CD4-positive, alpha-beta T cell (primary cell): ENCODE measurements around the gene MYL3. TPM values are rescaled to one million over a fixed set of nuclear protein-coding genes. Genes with fewer than 3 reads are reported as not detected.

Source experiments
- ATAC-seq: fragments of 200-7000 bp; cut with Tn5 transposase; one replicate; pipeline ENCODE4 v1.10.0; 2022; ENCODE audit warnings: mild to moderate bottlenecking; ENCODE audit not compliant: poor library complexity
- CTCF ChIA-PET: fragments of 350-600 bp; sonication (Branson Sonifier 250); formaldehyde crosslinking; loops from one replicate; lab custom pipeline; 2021; ENCODE audit warnings: antibody characterized with exemption, inconsistent platforms; lab: Charles Lee
- POLR2A ChIA-PET: fragments of 350-600 bp; sonication (Branson Sonifier 250); formaldehyde crosslinking; loops from one replicate; lab custom pipeline; 2021; ENCODE audit warnings: antibody characterized with exemption, inconsistent platforms; lab: Charles Lee
- DNase-seq, 14 experiments: peaks; one replicate each; pipeline ENCODE4 v3.0.0-alpha.2; 2013 to 2020; ENCODE audit warnings: mixed read lengths in 2 of 14
- H3K27ac ChIP-seq, 2 donors: one replicate each; pipeline versions ENCODE4 v1.5.1 to v1.7.0; 2013; ENCODE audit warnings: low read length in 2 of 2, low read depth in 1 of 2, mild to moderate bottlenecking in 1 of 2
- H3K27me3 ChIP-seq, 2 experiments: 1 replicate in 1 of 2; 2 replicates in 1 of 2; pipeline versions ENCODE4 v1.6.1 to v1.7.0; 2013; ENCODE audit warnings: low read length in 2 of 2, control low read depth in 1 of 2, mild to moderate bottlenecking in 1 of 2, moderate library complexity in 1 of 2; ENCODE audit not compliant: insufficient read depth in 2 of 2, control insufficient read depth in 1 of 2
- H3K36me3 ChIP-seq: one replicate; pipeline ENCODE4 v1.6.1; 2013; ENCODE audit warnings: low read length, control low read depth; ENCODE audit not compliant: insufficient read depth
- H3K4me1 ChIP-seq: one replicate; pipeline ENCODE4 v1.6.1; 2013; ENCODE audit warnings: low read length, control low read depth; ENCODE audit not compliant: insufficient read depth
- H3K4me3 ChIP-seq: one replicate; pipeline ENCODE4 v1.5.1; 2013; ENCODE audit warnings: mild to moderate bottlenecking, low read length, moderate library complexity
- H3K9me3 ChIP-seq, 2 experiments: 1 replicate in 1 of 2; 2 replicates in 1 of 2; pipeline versions ENCODE4 v1.6.1 to v1.7.0; 2013; ENCODE audit warnings: low read length in 2 of 2, mild to moderate bottlenecking in 2 of 2, control low read depth in 1 of 2, moderate library complexity in 1 of 2; ENCODE audit not compliant: control insufficient read depth in 1 of 2, insufficient read depth in 1 of 2
- H3K27ac Mint-ChIP-seq: one replicate; pipeline ENCODE4 v1.8.0; 2020; ENCODE audit warnings: mixed read lengths
- H3K27me3 Mint-ChIP-seq: one replicate; pipeline ENCODE4 v1.8.0; 2021; ENCODE audit warnings: mixed read lengths
- H3K36me3 Mint-ChIP-seq: one replicate; pipeline ENCODE4 v1.8.0; 2021; ENCODE audit warnings: low read depth, mixed read lengths
- H3K4me1 Mint-ChIP-seq: one replicate; pipeline ENCODE4 v1.8.0; 2021; ENCODE audit warnings: low read depth, mixed read lengths
- H3K4me3 Mint-ChIP-seq: one replicate; pipeline ENCODE4 v1.8.0; 2020; ENCODE audit warnings: mild to moderate bottlenecking, mixed read lengths
- H3K9me3 Mint-ChIP-seq: one replicate; pipeline ENCODE4 v1.8.0; 2020; ENCODE audit warnings: mixed read lengths
- intact Hi-C, 2 experiments: fragments of 100-400 bp; cut with DNase I in 1 of 2; cut with micrococcal nuclease in 1 of 2; formaldehyde crosslinking; loops; one replicate each; pipeline versions ENCODE4 v1.15.1 to v1.9.0; 2023 to 2025; cut with DNase I, micrococcal nuclease
- total RNA-seq, 174 experiments: library from RNA in 2 of 174; stranded (reverse) in 2 of 174; gene quantifications; one replicate each; pipeline ENCODE4 v1.2.3 and lab custom pipeline; 2021 to 2026
- TF ChIP-seq, protein P1 (sequence below): fragments of 200-600 bp; IDR thresholded peaks from one replicate; pipeline ENCODE4 v1.8.0; 2022; ENCODE audit warnings: antibody characterized with exemption, mild to moderate bottlenecking

The MYL3 gene
- total RNA-seq, 2 experiments from 2014 or later, result not detected

GRCh38 chr3:46894256-46894655 lies 31.0 kb upstream of the MYL3 start:
- POLR2A ChIA-PET, result interaction anchor here (0.6 kb wide), 1 partner anchor 1822 kb away, joined by 3 read pairs; no protein-coding TSS in a partner anchor
- Histone ChIP-seq H3K27ac (no peak overlapping the region), H3K4me3 (no peak overlapping the region), H3K4me1 (peaks cover 18% of the 10 kb centered on the region), H3K9me3 (no peaks in the 10 kb centered on the region), H3K27me3 (peaks cover 42 to 43% of the 10 kb centered on the region in 2 experiments), H3K36me3 (no peaks in the 10 kb centered on the region)
- TF ChIP-seq, protein P1, sequence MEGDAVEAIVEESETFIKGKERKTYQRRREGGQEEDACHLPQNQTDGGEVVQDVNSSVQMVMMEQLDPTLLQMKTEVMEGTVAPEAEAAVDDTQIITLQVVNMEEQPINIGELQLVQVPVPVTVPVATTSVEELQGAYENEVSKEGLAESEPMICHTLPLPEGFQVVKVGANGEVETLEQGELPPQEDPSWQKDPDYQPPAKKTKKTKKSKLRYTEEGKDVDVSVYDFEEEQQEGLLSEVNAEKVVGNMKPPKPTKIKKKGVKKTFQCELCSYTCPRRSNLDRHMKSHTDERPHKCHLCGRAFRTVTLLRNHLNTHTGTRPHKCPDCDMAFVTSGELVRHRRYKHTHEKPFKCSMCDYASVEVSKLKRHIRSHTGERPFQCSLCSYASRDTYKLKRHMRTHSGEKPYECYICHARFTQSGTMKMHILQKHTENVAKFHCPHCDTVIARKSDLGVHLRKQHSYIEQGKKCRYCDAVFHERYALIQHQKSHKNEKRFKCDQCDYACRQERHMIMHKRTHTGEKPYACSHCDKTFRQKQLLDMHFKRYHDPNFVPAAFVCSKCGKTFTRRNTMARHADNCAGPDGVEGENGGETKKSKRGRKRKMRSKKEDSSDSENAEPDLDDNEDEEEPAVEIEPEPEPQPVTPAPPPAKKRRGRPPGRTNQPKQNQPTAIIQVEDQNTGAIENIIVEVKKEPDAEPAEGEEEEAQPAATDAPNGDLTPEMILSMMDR, result no peak
- Mint-ChIP-seq H3K27me3 (peaks cover 90% of the 10 kb centered on the region), H3K4me1 (no peaks in the 10 kb centered on the region), H3K4me3 (no peak overlapping the region), H3K36me3 (no peaks in the 10 kb centered on the region), H3K27ac (no peak overlapping the region), H3K9me3 (no peaks in the 10 kb centered on the region)
- DNase-seq (no peak), ATAC-seq (no peak)
- intact Hi-C loops, result no loop called here
- CTCF ChIA-PET, result interaction anchor here (0.7 kb wide), 2 partner anchors 21 to 119 kb away, joined by 3 to 6 read pairs; no protein-coding TSS in a partner anchor

DNA sequence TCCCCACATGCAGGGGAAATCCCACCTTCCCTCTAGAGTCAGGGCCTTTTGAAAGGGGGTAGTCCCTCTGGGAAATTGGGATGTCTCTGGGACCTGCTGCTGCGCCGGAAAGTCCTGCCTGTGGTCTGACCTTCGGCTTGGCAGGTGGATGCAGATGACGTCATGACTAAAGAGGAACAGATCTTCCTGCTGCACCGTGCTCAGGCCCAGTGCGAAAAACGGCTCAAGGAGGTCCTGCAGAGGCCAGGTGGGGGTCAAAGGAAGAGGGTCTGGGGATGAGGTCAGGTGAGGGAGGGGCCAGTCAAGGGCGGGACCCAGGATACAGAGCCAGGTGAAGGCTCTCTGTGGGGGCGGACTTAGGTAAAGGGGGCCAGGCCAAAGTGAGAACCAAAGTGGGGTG lies 30.5 kb upstream of the MYL3 start:
- Histone ChIP-seq H3K27ac (no peak overlapping the region), H3K9me3 (no peaks in the 10 kb centered on the region), H3K4me3 (no peak overlapping the region), H3K4me1 (peaks cover 18% of the 10 kb centered on the region), H3K27me3 (peaks cover 41 to 42% of the 10 kb centered on the region in 2 experiments), H3K36me3 (no peaks in the 10 kb centered on the region)
- Mint-ChIP-seq H3K27me3 (peaks cover 86% of the 10 kb centered on the region), H3K9me3 (no peaks in the 10 kb centered on the region), H3K27ac (no peak overlapping the region), H3K4me3 (no peak overlapping the region), H3K36me3 (no peaks in the 10 kb centered on the region), H3K4me1 (no peaks in the 10 kb centered on the region)
- intact Hi-C loops, result no loop called here
- ChIA-PET POLR2A (no interaction called here), CTCF (no interaction called here)
- TF ChIP-seq, protein P1, result no peak
- ATAC-seq, result no peak
- DNase-seq, result no peak

DNA sequence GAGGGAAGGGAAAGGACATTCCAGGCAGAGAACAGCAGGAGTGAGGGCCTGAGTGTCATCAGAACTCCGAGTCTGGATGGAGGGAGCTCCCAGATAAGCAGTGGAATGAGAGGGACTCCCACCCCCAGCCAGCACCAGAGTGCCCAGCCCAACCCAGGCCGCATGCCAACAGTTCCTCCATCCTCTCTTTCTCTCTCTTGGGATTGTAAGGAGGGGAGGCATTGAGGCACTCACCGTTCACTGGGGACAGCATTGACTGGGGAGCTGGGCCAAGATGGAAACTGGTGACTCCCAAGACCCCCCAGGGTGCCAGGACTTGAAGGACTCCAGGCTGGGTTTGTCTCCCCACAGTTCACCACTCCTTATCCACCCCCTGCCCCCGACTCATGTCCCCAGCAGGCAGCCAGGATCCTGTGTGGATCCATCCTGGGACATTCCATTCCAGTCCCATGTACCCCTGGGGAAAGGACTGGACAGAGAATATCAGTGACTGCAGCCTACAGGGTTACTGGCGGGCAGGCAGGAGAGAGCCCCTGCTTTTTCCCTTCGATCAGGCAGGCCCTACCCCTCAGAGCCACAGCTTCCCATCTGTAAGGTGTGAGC lies 30.0 kb upstream of the MYL3 start:
- Histone ChIP-seq H3K27me3 (peaks cover 39 to 40% of the 10 kb centered on the region in 2 experiments), H3K4me1 (peaks cover 15% of the 10 kb centered on the region), H3K36me3 (no peaks in the 10 kb centered on the region), H3K27ac (no peak overlapping the region), H3K9me3 (no peaks in the 10 kb centered on the region), H3K4me3 (no peak overlapping the region)
- peaks cover 80% of the 10 kb centered on the region for H3K27me3 Mint-ChIP-seq
- no peaks in the 10 kb centered on the region for H3K4me1 Mint-ChIP-seq
- no peaks in the 10 kb centered on the region for H3K36me3 Mint-ChIP-seq
- DNase-seq (no peak), ATAC-seq (no peak)
- POLR2A ChIA-PET, result no interaction called here
- TF ChIP-seq, protein P1, result no peak
- CTCF ChIA-PET, result interaction anchor here (0.5 kb wide), 1 partner anchor 342 kb away, joined by 3 read pairs; no protein-coding TSS in a partner anchor
- intact Hi-C loops, result no loop called here
- no peaks in the 10 kb centered on the region for H3K9me3 Mint-ChIP-seq
- no peak overlapping the region for H3K4me3 Mint-ChIP-seq
- H3K27ac Mint-ChIP-seq, result no peak overlapping the region
